ENCODE data around the gene SFXN5.

SFXN5 gene

DNA sequence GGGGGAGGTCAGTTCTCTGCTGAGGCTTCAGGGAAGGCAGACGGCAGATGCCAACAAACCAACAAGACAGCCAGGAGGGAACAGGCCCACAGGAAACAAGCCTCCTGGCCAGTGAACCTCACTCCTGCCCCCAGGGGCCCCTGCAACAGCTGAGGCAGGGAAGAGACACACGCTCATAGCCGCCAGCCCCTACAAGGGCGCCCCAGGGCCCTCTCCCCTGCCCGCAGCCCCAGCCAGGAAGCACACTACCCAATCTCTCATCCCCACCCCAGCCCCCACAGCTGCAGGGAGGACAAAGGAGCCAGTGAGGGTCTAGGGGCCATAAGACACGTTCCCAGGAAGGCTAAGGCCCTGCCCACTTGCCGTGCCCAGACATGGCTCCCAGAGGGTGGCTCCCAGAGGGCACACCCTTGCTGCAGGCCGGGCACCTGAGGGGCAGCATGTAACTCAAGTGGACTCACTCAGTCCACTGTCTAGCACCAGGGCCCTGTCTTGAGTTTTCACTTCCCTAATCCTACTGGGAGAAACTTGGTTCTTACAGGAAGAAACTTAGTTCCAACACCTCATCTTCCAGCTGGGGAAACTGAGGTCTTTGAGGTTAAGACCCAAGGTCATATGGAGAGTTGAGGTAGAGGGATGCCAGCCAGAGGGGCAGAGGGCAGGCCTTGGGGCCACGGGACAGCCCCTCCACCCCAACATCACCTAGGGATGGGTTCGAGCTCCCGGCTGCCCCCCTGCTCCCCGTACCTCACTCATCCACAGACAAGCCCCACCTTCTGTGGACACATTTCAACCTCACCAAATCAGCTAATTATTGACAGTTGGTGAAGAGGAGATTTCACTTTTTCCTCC lies 116.9 kb downstream of the SFXN5 start:
- TF ChIP-seq, protein P1, sequence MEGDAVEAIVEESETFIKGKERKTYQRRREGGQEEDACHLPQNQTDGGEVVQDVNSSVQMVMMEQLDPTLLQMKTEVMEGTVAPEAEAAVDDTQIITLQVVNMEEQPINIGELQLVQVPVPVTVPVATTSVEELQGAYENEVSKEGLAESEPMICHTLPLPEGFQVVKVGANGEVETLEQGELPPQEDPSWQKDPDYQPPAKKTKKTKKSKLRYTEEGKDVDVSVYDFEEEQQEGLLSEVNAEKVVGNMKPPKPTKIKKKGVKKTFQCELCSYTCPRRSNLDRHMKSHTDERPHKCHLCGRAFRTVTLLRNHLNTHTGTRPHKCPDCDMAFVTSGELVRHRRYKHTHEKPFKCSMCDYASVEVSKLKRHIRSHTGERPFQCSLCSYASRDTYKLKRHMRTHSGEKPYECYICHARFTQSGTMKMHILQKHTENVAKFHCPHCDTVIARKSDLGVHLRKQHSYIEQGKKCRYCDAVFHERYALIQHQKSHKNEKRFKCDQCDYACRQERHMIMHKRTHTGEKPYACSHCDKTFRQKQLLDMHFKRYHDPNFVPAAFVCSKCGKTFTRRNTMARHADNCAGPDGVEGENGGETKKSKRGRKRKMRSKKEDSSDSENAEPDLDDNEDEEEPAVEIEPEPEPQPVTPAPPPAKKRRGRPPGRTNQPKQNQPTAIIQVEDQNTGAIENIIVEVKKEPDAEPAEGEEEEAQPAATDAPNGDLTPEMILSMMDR (IDR thresholded peaks at IDR 0.05) = no peak

DNA sequence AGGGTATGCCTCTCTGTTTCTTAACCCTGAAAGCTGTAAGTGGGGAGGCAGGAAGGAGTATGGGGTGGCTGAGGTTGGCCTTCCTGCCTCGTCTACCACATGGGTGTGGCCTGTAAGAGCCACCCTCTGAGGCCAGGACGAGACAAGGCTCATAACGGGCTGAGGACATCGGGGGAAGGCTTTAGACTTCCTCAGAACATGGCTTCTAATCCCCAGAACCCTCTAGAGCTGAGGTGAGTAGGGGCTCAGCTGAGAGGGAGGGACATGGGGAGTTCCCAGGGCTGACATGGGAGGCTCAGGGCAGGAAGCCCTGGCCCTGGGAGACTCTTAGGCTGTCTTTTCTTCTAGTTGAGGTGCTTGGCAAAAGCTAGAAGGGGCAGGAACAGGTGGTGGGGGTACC lies 117.5 kb downstream of the SFXN5 start:
- no peak overlapping the region for H3K27ac ChIP-seq
- no peak for DNase-seq
- H3K27me3 ChIP-seq = no peaks in the 10 kb centered on the region
- TF ChIP-seq, protein P1 (IDR thresholded peaks at IDR 0.05) = no peak
- H3K36me3 ChIP-seq = peaks cover 0 to 28% (median 0%) of the 10 kb centered on the region in 3 donors
- no peaks in the 10 kb centered on the region for H3K4me1 ChIP-seq
- intact Hi-C loops (cut with DNase I; ENCODE audit: low total_unique reads) = no loop called here
- no peaks in the 10 kb centered on the region for H3K9me3 ChIP-seq
- no peak overlapping the region for H3K4me3 ChIP-seq

More for the DNA sequence above, 116.9 kb downstream of the SFXN5 start:
- Histone ChIP-seq H3K27ac (no peak overlapping the region), H3K4me3 (no peak overlapping the region), H3K27me3 (no peaks in the 10 kb centered on the region), H3K9me3 (no peaks in the 10 kb centered on the region), H3K36me3 (peaks cover 0 to 28% (median 0%) of the 10 kb centered on the region in 3 donors), H3K4me1 (no peaks in the 10 kb centered on the region)
- intact Hi-C loops (cut with DNase I; ENCODE audit: low total_unique reads) = no loop called here
- DNase-seq = no peak

DNA sequence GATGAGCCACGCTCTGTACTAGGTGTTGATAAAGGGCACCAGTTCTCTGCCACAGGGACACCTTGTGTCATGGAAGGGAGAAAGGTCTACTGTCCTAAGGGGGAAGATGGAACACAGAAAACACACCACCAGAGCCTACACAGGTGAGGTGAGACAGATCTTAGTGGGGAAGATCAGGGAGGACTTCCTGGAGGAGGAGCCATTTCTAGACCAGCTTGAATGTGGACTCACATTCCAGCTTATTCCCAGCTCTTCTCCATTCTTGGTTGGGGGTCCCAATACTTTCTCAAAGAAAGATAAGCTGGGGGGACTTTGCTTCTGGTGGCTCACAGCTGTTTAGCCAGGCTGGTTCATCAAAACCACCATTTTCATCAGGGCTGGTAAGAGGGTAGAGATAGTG lies 118.0 kb downstream of the SFXN5 start:
- no peaks in the 10 kb centered on the region for H3K27me3 ChIP-seq
- no peaks in the 10 kb centered on the region for H3K9me3 ChIP-seq
- H3K27ac ChIP-seq = no peak overlapping the region
- no peak for DNase-seq
- no peaks in the 10 kb centered on the region for H3K4me1 ChIP-seq
- intact Hi-C loops (cut with DNase I; ENCODE audit: low total_unique reads) = no loop called here
- no peak overlapping the region for H3K4me3 ChIP-seq
- H3K36me3 ChIP-seq = peaks cover 0 to 28% (median 0%) of the 10 kb centered on the region in 3 donors
- TF ChIP-seq, protein P1 (IDR thresholded peaks at IDR 0.05) = no peak

DNA sequence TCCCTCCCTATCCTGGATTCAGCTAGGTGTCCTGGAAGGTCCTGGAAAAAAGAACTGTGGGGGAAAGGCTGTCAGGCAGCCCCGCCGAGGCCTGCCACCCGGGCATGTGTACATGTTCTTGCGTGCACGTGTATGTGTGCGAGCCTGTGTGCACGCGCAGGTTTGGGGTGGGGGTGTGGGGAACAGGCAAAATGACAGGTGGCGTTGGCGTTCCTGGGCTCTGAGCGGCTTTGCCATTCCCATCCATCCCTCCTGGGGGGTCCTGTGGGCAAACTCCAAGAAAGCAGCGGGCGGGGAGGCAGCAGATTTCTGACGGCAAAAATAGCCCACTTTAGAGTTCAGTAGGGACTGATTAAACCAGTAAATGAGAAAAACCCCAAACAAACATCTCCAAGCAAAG lies 118.6 kb downstream of the SFXN5 start:
- no peak for DNase-seq
- intact Hi-C loops (cut with DNase I; ENCODE audit: low total_unique reads) = no loop called here
- H3K36me3 ChIP-seq = peaks cover 0 to 22% (median 0%) of the 10 kb centered on the region in 3 donors

DNA sequence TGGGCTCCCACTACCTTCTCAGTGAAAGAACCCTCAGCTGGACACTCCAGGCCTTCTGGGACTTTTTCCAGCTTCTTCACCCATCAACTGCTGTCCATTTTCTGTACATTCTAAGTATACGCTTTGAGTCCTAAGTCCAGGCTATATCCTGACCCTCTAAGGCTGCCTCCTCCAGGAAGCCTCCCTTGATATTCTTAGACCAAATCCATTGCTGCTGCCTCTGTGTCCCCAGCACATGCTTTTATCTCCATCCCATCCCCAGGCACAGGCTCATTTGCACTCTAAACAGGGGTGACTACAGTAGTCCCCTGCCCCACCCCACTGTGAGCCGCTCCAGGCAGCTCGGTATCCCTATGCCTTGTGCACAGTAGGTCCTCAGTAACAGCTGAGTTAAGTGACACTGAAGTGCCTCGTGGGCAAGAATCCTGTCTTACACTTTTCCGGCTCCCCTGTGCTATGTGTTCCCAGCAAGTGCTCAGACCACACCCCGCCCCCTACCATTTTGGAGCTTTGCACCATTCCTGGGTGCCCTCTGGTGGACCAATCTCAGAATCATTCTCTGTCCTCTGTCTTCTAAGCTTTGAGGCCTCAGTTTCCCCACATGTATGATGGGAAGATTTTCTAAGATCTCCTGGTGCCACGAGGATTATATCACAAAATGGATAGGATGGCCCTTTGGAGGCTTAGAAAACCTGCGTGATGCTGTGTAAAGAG lies 119.2 kb downstream of the SFXN5 start:
- Histone ChIP-seq H3K27ac (no peak overlapping the region), H3K4me1 (no peaks in the 10 kb centered on the region), H3K27me3 (no peaks in the 10 kb centered on the region), H3K36me3 (peaks cover 0 to 15% (median 0%) of the 10 kb centered on the region in 3 donors), H3K9me3 (no peaks in the 10 kb centered on the region), H3K4me3 (no peak overlapping the region)
- intact Hi-C loops (cut with DNase I; ENCODE audit: low total_unique reads) = no loop called here
- TF ChIP-seq, protein P1 (IDR thresholded peaks at IDR 0.05) = no peak
- no peak for DNase-seq

More for the DNA sequence above, 118.6 kb downstream of the SFXN5 start:
- Histone ChIP-seq H3K4me3 (no peak overlapping the region), H3K27ac (no peak overlapping the region), H3K4me1 (no peaks in the 10 kb centered on the region), H3K27me3 (no peaks in the 10 kb centered on the region), H3K9me3 (no peaks in the 10 kb centered on the region)
- TF ChIP-seq, protein P1 (IDR thresholded peaks at IDR 0.05) = no peak
